ENCODE data around the gene ZNF804B.

The ZNF804B gene

GRCh38 chr7:89316584-89317251 is 557.2 kb downstream of the ZNF804B start:
- peak; percentile 93 for ATAC-seq (ENCODE audit: insufficient read depth, low read depth)
- H3K36me3 ChIP-seq (ENCODE audit: insufficient read depth, low read length) = no peaks in the 10 kb centered on the region
- DNase-seq = peak; percentile 17

GRCh38 chr7:89332026-89332425 is 572.5 kb downstream of the ZNF804B start:
- DNase-seq (no peak), ATAC-seq (ENCODE audit: insufficient read depth, low read depth) (no peak)
- Histone ChIP-seq H3K4me2 (ENCODE audit: insufficient read depth, low read length) (no peak overlapping the region), H3K27ac (ENCODE audit: low read length) (no peak overlapping the region), H3K4me1 (ENCODE audit: insufficient read depth, low read length) (no peaks in the 10 kb centered on the region), H3K36me3 (ENCODE audit: insufficient read depth, low read length) (no peaks in the 10 kb centered on the region), H2AFZ (ENCODE audit: low read depth, low read length) (no peak overlapping the region), H4K20me1 (ENCODE audit: insufficient read depth, low read length) (no peaks in the 10 kb centered on the region), H3K9me3 (ENCODE audit: insufficient read depth, low read length, severe bottlenecking) (no peaks in the 10 kb centered on the region), H3K4me3 (ENCODE audit: low read depth in 1 of 2, low read length in 2 of 2) (no peak overlapping the region), H3K9ac (ENCODE audit: low read depth, low read length) (no peak overlapping the region), H3K79me2 (ENCODE audit: insufficient read depth, low read length) (no peaks in the 10 kb centered on the region), H3K27me3 (ENCODE audit: insufficient read depth, low read length, poor library complexity) (no peaks in the 10 kb centered on the region)
- TF ChIP-seq EZH2 (IDR thresholded peaks at IDR 0.05; ENCODE audit: borderline replicate concordance, low read depth, low read length, severe bottlenecking) = no peak
- TF ChIP-seq CTCF (IDR thresholded peaks at IDR 0.05; ENCODE audit: borderline replicate concordance, extremely low read depth, low read length, poor library complexity, severe bottlenecking) = no peak

More at GRCh38 chr7:89316584-89317251, 557.2 kb downstream of the ZNF804B start:
- peak overlapping the region; percentile 14; the same call in 1 of the 2 replicates for H3K27ac ChIP-seq (ENCODE audit: low read length)
- peaks cover 6% of the 10 kb centered on the region for H3K9me3 ChIP-seq (ENCODE audit: insufficient read depth, low read length, severe bottlenecking)
- H3K79me2 ChIP-seq (ENCODE audit: insufficient read depth, low read length) = no peaks in the 10 kb centered on the region
- no peak overlapping the region for H3K4me2 ChIP-seq (ENCODE audit: insufficient read depth, low read length)
- peak overlapping the region; percentile 5; the same call in 1 of the 2 replicates for H2AFZ ChIP-seq (ENCODE audit: low read depth, low read length)
- peaks cover 20% of the 10 kb centered on the region for H3K4me1 ChIP-seq (ENCODE audit: insufficient read depth, low read length)
- H3K9ac ChIP-seq (ENCODE audit: low read depth, low read length) = no peak overlapping the region
- H3K27me3 ChIP-seq (ENCODE audit: insufficient read depth, low read length, poor library complexity) = no peaks in the 10 kb centered on the region
- no peak for TF ChIP-seq CTCF (IDR thresholded peaks at IDR 0.05; ENCODE audit: borderline replicate concordance, extremely low read depth, low read length, poor library complexity, severe bottlenecking)
- no peaks in the 10 kb centered on the region for H4K20me1 ChIP-seq (ENCODE audit: insufficient read depth, low read length)
- H3K4me3 ChIP-seq (ENCODE audit: low read depth in 1 of 2, low read length in 2 of 2) = no peak overlapping the region

GRCh38 chr7:89334797-89335196 is 575.3 kb downstream of the ZNF804B start:
- Histone ChIP-seq H3K36me3 (ENCODE audit: insufficient read depth, low read length) (no peaks in the 10 kb centered on the region), H2AFZ (ENCODE audit: low read depth, low read length) (no peak overlapping the region), H3K79me2 (ENCODE audit: insufficient read depth, low read length) (no peaks in the 10 kb centered on the region), H4K20me1 (ENCODE audit: insufficient read depth, low read length) (no peaks in the 10 kb centered on the region), H3K4me2 (ENCODE audit: insufficient read depth, low read length) (no peak overlapping the region), H3K4me3 (ENCODE audit: low read depth in 1 of 2, low read length in 2 of 2) (no peak overlapping the region), H3K27me3 (ENCODE audit: insufficient read depth, low read length, poor library complexity) (no peaks in the 10 kb centered on the region), H3K9ac (ENCODE audit: low read depth, low read length) (no peak overlapping the region), H3K4me1 (ENCODE audit: insufficient read depth, low read length) (no peaks in the 10 kb centered on the region), H3K9me3 (ENCODE audit: insufficient read depth, low read length, severe bottlenecking) (no peaks in the 10 kb centered on the region), H3K27ac (ENCODE audit: low read length) (no peak overlapping the region)
- DNase-seq (no peak), ATAC-seq (ENCODE audit: insufficient read depth, low read depth) (no peak)
- no peak for TF ChIP-seq EZH2 (IDR thresholded peaks at IDR 0.05; ENCODE audit: borderline replicate concordance, low read depth, low read length, severe bottlenecking)
- TF ChIP-seq CTCF (IDR thresholded peaks at IDR 0.05; ENCODE audit: borderline replicate concordance, extremely low read depth, low read length, poor library complexity, severe bottlenecking) = no peak

All from DND-41 (cell line).